ENCODE results near the gene SNRPA. TPM values are rescaled to one million over a fixed set of nuclear protein-coding genes. Genes with fewer than 3 reads are reported as not detected.

SNRPA gene
- total RNA-seq = 10 to 100 TPM; 24.5 to 56.0 (median 48.2) TPM

- peak; percentile 88 for ATAC-seq
- WGBS, 2 donors (ENCODE audit: low coverage in 1 of 2) = 0% methylated on average over 4 to 23 of the region's 46 CpGs
- Histone ChIP-seq H3K36me3 (peaks cover 0 to 9% of the 10 kb centered on the region in 2 donors), H3K27ac (peak within 1 kb of the TSS; percentile 88 to 94 (median 90)), H3K4me1 (peaks cover 0 to 58% (median 28%) of the 10 kb centered on the region in 3 donors), H3K9me3 (no peaks in the 10 kb centered on the region), H3K4me3 (peak within 1 kb of the TSS; percentile 68 to 74), H3K27me3 (no peaks in the 10 kb centered on the region)
- TF ChIP-seq POLR2AphosphoS5 (IDR thresholded peaks at IDR 0.05) = peak; percentile 93
- TF ChIP-seq EP300 (IDR thresholded peaks at IDR 0.05) = no peak
- TF ChIP-seq POLR2A (IDR thresholded peaks at IDR 0.05) = peak; percentile 78 to 79
- no peak for TF ChIP-seq CTCF (IDR thresholded peaks at IDR 0.05)
Observed at GRCh38 chr19:40750874-40751537, at the start of gene SNRPA. SNRPA (plus strand) TSS chr19:40751203; CDS start chr19:40751409, 206 bp downstream.

GRCh38 chr19:40701758-40702157 is 49.2 kb upstream of the SNRPA start:
- Histone ChIP-seq H3K4me3 (no peak overlapping the region), H3K36me3 (peaks cover 0 to 98% of the 10 kb centered on the region in 2 donors), H3K9me3 (no peaks in the 10 kb centered on the region), H3K27me3 (no peaks in the 10 kb centered on the region), H3K27ac (peak overlapping the region in 1 of 4 donors; percentile 44), H3K4me1 (peaks cover 0 to 16% (median 0%) of the 10 kb centered on the region in 3 donors)
- 87 to 92% methylated on average over 4 to 5 of the region's 6 CpGs for WGBS, 2 donors (ENCODE audit: low coverage in 1 of 2)
- no peak for TF ChIP-seq POLR2A (IDR thresholded peaks at IDR 0.05)
- TF ChIP-seq CTCF (IDR thresholded peaks at IDR 0.05) = no peak
- TF ChIP-seq EP300 (IDR thresholded peaks at IDR 0.05) = no peak
- TF ChIP-seq POLR2AphosphoS5 (IDR thresholded peaks at IDR 0.05) = no peak
- no peak for ATAC-seq

- Histone ChIP-seq H3K9me3 (no peaks in the 10 kb centered on the region), H3K36me3 (peaks cover 0 to 98% of the 10 kb centered on the region in 2 donors), H3K27me3 (no peaks in the 10 kb centered on the region), H3K27ac (peak overlapping the region in 3 of 4 donors; percentile 17 to 44 (median 43)), H3K4me1 (peaks cover 0 to 16% (median 0%) of the 10 kb centered on the region in 3 donors), H3K4me3 (no peak overlapping the region)
- 36 to 42% methylated on average over 11 to 14 of the region's 18 CpGs for WGBS, 2 donors (ENCODE audit: low coverage in 1 of 2)
- TF ChIP-seq EP300 (IDR thresholded peaks at IDR 0.05) (no peak), POLR2AphosphoS5 (IDR thresholded peaks at IDR 0.05) (peak; percentile 33), CTCF (IDR thresholded peaks at IDR 0.05) (peak in 3 of 4 experiments; percentile 55 to 60 (median 57)), POLR2A (IDR thresholded peaks at IDR 0.05) (peak in 1 of 2 donors; percentile 4)
- peak; percentile 60 for ATAC-seq
Observed at GRCh38 chr19:40702337-40703012, 48.5 kb upstream of the SNRPA start.

GRCh38 chr19:40703029-40703755 is 47.8 kb upstream of the SNRPA start:
- Histone ChIP-seq H3K27ac (peak overlapping the region in 3 of 4 donors; percentile 17 to 44 (median 43)), H3K36me3 (peaks cover 0 to 100% of the 10 kb centered on the region in 2 donors), H3K27me3 (no peaks in the 10 kb centered on the region), H3K4me3 (no peak overlapping the region), H3K9me3 (no peaks in the 10 kb centered on the region), H3K4me1 (peaks cover 0 to 16% (median 0%) of the 10 kb centered on the region in 3 donors)
- TF ChIP-seq EP300 (IDR thresholded peaks at IDR 0.05) (no peak), CTCF (IDR thresholded peaks at IDR 0.05) (no peak), POLR2AphosphoS5 (IDR thresholded peaks at IDR 0.05) (no peak), POLR2A (IDR thresholded peaks at IDR 0.05) (no peak)
- ATAC-seq = no peak
- WGBS, 2 donors (ENCODE audit: low coverage in 1 of 2) = 62 to 69% methylated on average over 10 to 11 of the region's 24 CpGs
